ENCODE results near the gene CENPT.

Gene CENPT, protein sequence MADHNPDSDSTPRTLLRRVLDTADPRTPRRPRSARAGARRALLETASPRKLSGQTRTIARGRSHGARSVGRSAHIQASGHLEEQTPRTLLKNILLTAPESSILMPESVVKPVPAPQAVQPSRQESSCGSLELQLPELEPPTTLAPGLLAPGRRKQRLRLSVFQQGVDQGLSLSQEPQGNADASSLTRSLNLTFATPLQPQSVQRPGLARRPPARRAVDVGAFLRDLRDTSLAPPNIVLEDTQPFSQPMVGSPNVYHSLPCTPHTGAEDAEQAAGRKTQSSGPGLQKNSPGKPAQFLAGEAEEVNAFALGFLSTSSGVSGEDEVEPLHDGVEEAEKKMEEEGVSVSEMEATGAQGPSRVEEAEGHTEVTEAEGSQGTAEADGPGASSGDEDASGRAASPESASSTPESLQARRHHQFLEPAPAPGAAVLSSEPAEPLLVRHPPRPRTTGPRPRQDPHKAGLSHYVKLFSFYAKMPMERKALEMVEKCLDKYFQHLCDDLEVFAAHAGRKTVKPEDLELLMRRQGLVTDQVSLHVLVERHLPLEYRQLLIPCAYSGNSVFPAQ

DNA sequence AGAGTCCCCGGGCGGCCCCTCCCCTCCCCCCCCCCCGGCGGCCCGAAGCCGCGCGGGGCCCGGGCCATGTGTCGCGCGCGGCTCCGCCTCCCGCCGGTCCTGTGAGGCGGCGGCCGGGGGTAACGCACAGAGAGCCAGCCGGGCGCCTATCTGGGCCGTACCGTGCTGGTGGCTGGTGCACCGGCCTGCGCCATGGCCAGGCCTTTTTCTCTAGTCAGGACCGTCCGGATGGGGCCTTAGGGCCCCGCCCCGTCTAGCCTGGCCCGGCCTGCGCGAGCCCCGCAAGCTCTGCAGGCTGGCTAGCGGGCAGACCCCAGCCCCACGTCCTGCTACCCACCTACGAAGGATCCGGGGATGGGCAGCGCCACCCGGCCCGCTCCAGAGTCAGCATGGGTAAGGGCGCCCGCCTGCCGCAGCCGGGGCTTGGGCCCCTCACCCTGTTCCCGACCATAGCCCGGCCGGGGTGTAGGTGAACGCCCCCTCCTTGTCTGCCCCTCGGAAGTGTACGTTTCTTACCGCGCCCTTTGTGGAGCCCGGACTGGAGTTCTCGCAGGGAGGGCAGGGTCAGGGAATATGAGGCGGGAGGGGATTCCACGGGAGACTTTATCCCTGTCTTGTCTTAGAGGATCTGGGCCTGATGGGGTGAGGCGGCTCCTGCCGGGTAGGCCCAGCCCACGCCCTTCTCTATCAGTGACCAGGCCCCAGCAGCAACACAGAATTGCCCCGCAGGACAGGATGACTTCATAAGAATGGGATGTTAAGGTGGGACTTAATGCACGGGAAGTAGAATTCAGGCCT is at the start of gene CENPT:
CENPT (minus strand) TSS at position 630 of the 798 bp plus-strand sequence. CDS start 13,834 bp downstream, outside the sequence.
- TF ChIP-seq, protein P1, sequence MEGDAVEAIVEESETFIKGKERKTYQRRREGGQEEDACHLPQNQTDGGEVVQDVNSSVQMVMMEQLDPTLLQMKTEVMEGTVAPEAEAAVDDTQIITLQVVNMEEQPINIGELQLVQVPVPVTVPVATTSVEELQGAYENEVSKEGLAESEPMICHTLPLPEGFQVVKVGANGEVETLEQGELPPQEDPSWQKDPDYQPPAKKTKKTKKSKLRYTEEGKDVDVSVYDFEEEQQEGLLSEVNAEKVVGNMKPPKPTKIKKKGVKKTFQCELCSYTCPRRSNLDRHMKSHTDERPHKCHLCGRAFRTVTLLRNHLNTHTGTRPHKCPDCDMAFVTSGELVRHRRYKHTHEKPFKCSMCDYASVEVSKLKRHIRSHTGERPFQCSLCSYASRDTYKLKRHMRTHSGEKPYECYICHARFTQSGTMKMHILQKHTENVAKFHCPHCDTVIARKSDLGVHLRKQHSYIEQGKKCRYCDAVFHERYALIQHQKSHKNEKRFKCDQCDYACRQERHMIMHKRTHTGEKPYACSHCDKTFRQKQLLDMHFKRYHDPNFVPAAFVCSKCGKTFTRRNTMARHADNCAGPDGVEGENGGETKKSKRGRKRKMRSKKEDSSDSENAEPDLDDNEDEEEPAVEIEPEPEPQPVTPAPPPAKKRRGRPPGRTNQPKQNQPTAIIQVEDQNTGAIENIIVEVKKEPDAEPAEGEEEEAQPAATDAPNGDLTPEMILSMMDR (conservative IDR thresholded peaks at IDR 0.05), result no peak
- peak; percentile 64 for TF ChIP-seq ZFX (IDR thresholded peaks at IDR 0.05)

DNA sequence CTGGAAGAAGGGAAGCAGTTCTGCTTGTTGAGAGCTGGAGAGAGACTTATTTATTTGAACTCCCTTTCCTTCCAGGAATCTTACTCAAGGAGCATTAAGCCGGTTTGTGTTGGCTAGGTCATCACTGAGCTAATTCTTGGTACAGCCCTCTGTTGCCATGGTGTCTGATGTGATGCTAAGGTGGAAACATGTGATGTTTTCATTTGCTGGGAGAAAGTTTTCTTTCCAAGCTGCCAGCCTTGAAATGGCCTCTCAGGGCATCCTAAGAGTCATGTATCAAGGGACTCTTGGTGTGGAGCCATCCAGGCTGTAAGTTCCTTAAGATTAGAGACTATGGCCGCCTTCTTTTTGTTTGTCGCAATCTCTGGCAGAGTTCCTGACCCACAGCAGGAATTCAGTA is 49.7 kb upstream of the CENPT start:
- no peak overlapping the region for H3K27ac ChIP-seq
- no peak for TF ChIP-seq ZFX (IDR thresholded peaks at IDR 0.05)
- TF ChIP-seq, protein P1 (conservative IDR thresholded peaks at IDR 0.05), result no peak

More for the DNA sequence above, at the start of gene CENPT:
- H3K27ac ChIP-seq, result peak within 1 kb of the TSS; percentile 95

DNA sequence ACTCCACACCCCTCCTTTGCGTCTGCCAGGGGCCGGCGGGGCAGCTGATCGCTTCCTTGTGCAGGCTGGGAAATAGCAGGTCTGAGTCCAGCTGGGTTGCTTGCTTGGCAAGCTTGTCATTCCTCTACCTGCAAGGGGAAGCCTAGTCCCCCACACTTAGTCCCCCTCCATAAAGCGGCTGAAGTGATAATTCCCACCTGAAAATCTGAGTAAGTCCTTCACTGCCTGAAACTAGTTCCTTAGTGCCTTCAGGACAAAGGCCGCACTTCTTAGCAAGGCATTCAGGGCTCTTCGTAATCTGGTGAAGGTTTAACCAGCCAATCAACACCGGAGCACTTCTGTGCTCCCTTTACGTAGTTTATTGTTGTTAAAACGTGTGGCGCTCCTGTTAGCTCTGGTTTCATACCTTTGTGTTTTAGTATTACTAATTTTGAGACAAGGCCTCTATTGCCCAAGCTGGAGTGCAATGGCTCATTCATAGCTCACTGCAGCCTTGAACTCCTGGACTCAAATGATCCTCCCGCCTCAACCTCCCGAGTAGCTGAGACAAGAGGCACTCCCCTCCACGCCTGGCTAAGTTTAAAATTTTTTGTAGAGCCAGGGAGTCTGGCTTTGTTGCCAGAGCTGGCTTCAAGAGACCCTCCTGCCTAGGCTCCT is 46.4 kb upstream of the CENPT start:
- TF ChIP-seq ZFX (IDR thresholded peaks at IDR 0.05), result no peak
- TF ChIP-seq, protein P1 (conservative IDR thresholded peaks at IDR 0.05), result no peak
- peak overlapping the region; percentile 94 for H3K27ac ChIP-seq

DNA sequence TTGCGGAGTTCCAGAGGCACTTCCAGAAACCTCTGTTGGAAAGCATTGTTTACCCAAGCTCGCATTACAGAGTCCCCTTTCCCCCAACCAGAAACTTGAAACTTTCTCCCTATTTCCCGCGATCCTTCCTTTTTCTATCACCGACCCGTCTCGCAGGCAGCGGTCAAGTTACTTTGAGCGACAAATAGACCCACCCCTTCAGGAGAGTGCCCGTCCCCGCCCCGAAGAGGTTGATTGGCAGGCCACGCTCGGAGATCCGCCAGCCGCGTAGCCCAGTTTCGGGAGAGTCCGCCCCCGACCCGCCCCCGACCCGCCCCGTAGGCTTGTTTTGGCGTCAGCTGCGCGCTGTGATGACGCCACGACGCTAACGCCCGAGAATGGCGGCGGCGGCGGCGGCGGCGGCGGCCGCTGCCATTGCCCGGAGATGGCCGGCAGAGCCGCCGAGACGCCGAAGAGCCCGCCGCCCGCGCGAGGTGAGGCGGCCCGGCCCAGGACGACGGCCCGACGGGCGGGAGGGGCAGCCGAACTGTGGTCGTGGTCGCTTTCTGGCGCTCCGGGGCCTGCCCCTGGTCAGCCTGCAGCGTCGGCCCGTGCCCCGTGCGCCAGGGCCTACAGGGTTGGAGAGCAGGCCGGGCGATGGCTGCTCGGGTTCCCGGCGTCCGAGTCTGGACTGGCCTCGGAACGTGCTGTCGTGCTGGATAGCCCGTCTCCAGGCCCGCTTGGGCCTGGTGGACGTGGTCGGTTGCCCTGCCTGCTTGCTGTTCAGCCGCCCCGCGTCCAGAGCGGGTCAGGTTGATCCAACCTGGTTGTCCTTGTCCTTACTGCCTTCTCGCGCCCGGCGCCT is 45.6 kb upstream of the CENPT start, which contains the start of gene PSKH1:
PSKH1 (plus strand) TSS at position 356 of the 844 bp plus-strand sequence. CDS start 15,496 bp downstream, outside the sequence.
- H3K27ac ChIP-seq, result peak within 1 kb of the TSS; percentile 94
- peak; percentile 98 for TF ChIP-seq ZFX (IDR thresholded peaks at IDR 0.05)
- TF ChIP-seq, protein P1 (conservative IDR thresholded peaks at IDR 0.05), result no peak

DNA sequence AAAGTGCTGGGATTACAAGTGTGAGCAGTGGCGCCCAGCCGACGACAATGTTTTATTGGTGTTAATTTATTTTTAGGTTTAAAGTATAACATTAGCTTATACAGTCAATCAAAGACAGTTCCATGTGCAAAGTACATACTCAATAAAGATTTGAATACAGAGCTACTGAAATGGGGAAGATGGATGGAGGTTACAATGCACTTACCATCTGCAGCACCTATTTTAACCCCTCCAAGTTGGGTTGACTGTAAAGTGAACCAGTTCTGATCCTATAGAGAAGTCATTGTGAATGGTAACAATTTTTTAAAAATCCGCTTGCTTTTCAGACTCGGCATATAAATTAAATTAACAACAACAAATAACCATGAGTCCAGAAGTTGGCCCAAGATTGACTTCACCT is 44.9 kb upstream of the CENPT start:
- H3K27ac ChIP-seq, result 0 out of 2 replicates have a peak overlapping the region, but pooled peaks have one; percentile 15

DNA sequence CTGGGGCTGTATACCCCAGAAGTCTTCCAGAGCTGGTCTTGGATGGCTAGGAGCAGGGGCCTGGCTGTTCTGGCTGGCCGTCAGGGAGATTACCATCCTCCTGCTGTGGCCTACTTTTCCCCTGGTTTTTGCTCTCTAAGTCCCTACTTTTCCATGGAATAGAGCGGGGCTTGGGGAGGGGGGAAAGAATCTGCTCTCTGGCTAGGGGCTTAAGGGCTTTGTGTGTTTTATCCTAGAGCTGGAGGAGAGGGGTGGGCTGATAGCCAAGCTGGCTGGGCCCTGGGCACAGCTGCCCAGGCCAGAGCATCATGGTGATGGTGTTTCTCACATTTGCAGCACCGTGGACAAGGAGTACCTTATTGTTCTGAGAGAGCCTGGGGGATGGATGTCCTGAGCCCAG is 40.8 kb upstream of the CENPT start:
- TF ChIP-seq, protein P1 (conservative IDR thresholded peaks at IDR 0.05), result no peak
- no peak for TF ChIP-seq ZFX (IDR thresholded peaks at IDR 0.05)
- H3K27ac ChIP-seq, result no peak overlapping the region

More for the DNA sequence above, 44.9 kb upstream of the CENPT start:
- TF ChIP-seq ZFX (IDR thresholded peaks at IDR 0.05), result no peak
- TF ChIP-seq, protein P1 (conservative IDR thresholded peaks at IDR 0.05), result no peak

All from C4-2B (cell line).